PC-3 (cell line): Measurements from ENCODE around the gene TCN2.

Source experiments
- EZH2 ChIP-seq: fragments of 300-600 bp; sonication (generic); IDR thresholded peaks from one replicate; pipeline ENCODE4 v1.6.1; 2017; ENCODE audit warnings: antibody characterized with exemption, mild to moderate bottlenecking, low read length; ENCODE audit not compliant: unreplicated experiment
- EZH2phosphoT487 ChIP-seq: fragments of 300-600 bp; sonication (generic); IDR thresholded peaks from 2 replicates; pipeline ENCODE4 v1.6.1; 2018; ENCODE audit warnings: mild to moderate bottlenecking, antibody characterized with exemption, low read length, borderline replicate concordance
- TF ChIP-seq, protein P1 (sequence below): fragments of 300-600 bp; sonication (generic); conservative IDR thresholded peaks from 2 replicates; pipeline ENCODE4 v1.5.1; 2017; ENCODE audit warnings: antibody characterized with exemption, low read depth, mild to moderate bottlenecking, low read length

DNA sequence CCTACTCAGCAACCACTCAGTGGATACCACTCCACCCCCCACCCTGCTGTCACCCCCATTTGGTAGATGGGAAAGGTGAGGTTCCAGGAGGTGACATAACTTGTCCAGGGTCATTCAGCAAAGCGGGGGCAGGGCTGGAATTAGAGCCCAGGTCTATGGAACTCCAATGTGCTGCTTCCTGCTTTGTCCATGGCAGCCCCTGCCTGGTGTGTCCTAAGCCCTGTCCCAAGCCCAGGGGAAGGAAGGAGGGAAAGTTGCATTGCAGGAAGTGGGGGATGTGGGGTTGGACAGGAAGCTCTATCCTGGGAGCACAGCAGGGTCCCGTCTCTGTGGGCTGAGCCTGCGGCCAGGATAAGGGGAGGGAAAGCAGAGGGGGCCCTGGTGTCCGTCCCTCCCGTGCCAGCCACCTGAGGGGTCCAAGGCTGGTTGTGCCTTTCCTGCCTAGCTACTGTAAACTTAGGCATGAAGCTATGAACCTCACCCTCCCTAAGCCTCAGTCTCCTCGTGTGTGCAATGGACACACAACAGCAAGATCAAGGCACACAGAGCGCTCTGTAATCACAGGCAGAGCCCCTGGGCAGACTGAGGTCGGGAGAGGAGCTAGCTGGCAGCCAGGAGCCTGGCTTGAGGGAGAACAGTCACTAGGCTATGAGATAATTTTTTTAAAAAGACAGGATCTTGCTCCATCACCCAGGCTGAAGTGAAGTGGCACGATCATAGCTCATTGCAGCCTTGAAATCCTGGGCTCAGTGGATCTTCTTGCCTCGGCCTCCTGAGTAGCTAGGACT lies 45.4 kb upstream of the TCN2 start:
- no peak for TF ChIP-seq EZH2
- TF ChIP-seq, protein P1, sequence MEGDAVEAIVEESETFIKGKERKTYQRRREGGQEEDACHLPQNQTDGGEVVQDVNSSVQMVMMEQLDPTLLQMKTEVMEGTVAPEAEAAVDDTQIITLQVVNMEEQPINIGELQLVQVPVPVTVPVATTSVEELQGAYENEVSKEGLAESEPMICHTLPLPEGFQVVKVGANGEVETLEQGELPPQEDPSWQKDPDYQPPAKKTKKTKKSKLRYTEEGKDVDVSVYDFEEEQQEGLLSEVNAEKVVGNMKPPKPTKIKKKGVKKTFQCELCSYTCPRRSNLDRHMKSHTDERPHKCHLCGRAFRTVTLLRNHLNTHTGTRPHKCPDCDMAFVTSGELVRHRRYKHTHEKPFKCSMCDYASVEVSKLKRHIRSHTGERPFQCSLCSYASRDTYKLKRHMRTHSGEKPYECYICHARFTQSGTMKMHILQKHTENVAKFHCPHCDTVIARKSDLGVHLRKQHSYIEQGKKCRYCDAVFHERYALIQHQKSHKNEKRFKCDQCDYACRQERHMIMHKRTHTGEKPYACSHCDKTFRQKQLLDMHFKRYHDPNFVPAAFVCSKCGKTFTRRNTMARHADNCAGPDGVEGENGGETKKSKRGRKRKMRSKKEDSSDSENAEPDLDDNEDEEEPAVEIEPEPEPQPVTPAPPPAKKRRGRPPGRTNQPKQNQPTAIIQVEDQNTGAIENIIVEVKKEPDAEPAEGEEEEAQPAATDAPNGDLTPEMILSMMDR, result no peak
- TF ChIP-seq EZH2phosphoT487, result no peak
